HG02981 (cell line): ENCODE measurements around the gene ATG4D.
"Not testable (repeated sequence)": the region's sequence is repeated elsewhere in the genome, so short reads cannot be mapped to it uniquely, and the experiment has no call there.

Experiments used
- ATAC-seq: cut with Tn5 transposase; IDR thresholded peaks from one replicate; pipeline ENCODE4 v1.9.1; 2021; ENCODE audit warnings: mild to moderate bottlenecking, moderate library complexity; ENCODE audit not compliant: unreplicated experiment

The ATG4D gene

DNA sequence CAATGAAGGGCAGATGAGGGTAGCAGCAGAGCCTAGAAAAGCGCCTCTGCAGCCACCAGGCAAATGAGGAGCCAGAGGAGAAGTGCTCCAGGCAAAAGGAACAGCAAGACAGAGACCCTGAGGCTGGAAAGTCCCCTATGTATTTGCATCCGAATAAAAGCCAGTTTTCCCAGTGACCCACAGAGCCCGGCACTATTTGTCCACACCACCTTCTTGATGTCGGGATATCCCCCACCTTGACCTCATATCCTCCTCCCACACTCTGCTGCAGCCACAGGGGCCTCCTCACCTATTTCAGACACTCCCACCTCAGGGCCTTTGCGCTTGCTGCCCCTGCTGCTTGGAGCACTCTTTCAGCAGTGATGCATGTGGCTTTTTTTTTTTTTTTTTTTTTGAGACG lies 6.6 kb downstream of the ATG4D start:
- no peak for ATAC-seq

GRCh38 chr19:10551006-10551405 lies 7.3 kb downstream of the ATG4D start:
- not testable (repeated sequence) for ATAC-seq

DNA sequence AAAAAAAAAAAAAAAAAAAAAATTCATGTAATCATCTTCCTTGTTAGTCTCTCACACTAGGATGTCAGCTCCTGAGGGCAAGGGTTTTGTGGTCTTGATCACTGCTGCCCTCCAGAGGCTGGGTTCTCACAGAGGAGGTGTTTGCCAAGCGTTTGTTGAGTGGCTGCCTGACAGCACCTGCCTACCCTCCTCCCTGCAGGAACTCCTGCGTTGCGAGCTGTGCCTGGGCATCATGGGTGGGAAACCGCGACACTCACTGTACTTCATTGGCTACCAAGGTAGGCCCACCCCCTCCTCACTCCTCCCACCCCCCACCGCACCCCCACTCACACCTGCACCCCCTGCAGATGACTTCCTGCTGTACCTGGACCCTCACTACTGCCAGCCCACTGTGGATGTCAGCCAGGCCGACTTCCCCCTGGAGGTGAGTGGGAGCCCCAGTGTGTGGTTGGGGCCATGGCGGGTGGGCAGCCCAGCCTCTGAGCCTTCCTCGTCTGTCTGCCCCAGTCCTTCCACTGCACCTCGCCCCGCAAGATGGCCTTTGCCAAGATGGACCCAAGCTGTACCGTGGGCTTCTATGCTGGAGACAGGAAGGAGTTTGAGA lies 8.1 kb downstream of the ATG4D start:
- no peak for ATAC-seq

GRCh38 chr19:10552510-10553053 lies 8.9 kb downstream of the ATG4D start:
- ATAC-seq = no peak

- ATAC-seq = no peak
These were observed 9.5 kb downstream of the ATG4D start for GRCh38 chr19:10553087-10553667.

DNA sequence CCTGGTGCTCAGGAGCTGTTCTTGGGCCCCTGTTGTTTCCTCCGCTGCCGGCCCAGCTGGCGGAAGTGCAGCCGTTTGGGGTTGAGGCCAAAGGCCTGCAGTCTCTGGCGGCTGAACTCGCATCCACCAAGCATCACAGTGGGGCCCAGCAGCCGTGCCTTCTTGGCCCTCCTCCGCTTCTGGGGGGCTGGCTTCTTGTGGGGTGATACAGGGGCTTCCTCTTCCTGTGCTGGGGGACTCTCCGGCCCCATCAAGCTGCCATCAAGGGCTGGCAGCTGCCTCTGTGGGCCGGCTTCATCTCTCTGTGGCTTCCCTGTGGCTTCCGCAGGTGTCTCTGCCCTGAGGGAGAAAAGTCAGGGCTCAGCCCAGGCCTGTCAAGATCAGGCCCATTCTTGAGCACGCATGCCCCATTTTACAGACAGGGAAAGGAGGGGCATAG lies 10.3 kb downstream of the ATG4D start:
- peak; percentile 73 for ATAC-seq

DNA sequence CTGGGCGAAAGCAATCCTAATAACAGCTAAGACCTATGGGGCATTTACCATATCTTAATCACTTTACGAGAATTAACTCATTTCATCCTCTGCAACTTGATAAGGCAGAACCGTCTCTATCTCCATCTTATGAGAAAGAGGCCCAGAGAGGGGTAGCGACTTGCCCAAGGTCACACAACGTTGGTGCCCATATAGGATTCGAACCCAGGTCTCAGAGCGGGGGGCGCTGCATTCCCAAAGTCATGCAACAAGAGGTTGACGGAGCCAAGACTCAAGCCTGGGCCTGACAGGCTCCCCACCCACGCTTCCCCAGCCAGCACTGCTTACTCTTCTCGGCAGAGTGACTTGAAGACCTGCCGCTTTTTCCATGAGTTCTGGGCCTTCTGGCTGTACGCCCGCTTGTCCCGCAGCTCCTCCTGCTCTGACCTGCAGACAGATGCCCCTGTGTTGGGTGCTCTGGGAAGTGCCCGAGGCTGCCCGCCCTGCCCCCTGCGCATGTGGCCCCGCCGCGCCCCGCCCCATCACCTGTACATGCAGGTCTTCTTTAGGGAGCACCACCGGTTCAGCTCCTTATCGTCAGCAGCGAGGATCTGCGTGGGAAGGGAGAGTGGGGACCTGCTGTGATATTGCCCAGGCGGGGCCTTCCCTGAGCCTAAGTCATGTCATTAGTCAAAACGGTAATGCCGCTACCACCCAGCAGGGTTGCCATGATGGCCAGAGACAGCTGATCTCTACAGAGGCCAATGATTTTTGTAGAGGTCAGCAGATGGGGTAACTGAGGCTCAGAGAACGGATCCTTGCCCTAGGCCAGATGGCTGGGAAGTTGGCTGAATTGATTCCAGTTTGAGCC lies 11.3 kb downstream of the ATG4D start:
- no peak for ATAC-seq

DNA sequence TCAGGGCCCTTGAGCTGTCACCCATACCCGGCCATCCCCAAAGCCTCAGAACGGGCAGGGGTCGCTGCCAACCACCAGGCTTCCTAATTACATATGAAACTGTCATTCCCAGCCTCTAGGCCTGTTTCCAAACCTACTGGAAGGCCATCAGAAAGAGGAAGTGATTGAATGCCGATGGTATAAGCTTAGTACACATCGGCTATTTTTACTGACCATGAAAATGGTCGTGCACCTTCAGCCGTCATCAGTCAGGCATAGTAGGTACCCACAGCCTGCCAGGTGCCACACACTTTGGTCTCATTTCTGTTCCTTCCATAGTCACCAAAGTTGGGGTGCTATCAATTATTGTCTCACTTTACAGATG lies 11.9 kb downstream of the ATG4D start:
- ATAC-seq = no peak

- no peak for ATAC-seq
These were observed 14.0 kb downstream of the ATG4D start for GRCh38 chr19:10557603-10558197.

DNA sequence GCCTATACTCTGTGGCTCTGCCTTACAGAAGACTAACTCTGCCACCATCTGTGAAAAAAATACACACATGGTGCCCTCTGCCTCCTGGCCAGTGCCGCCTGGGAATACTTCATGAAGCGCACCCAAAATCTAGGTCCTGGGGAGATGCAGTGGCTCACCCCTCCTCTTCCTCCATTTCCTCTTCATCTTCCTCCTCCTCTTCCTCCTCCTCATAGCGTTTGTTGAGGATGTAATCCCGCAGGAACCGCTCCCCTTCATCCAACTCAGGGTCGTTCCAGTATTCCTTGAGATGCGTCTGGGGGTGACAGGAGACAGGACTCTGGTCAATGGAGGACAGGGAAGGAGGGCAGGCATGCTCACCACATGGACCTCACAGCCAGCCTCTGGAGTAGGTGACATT lies 16.4 kb downstream of the ATG4D start:
- ATAC-seq = no peak

GRCh38 chr19:10562609-10563008 lies 18.9 kb downstream of the ATG4D start:
- no peak for ATAC-seq

DNA sequence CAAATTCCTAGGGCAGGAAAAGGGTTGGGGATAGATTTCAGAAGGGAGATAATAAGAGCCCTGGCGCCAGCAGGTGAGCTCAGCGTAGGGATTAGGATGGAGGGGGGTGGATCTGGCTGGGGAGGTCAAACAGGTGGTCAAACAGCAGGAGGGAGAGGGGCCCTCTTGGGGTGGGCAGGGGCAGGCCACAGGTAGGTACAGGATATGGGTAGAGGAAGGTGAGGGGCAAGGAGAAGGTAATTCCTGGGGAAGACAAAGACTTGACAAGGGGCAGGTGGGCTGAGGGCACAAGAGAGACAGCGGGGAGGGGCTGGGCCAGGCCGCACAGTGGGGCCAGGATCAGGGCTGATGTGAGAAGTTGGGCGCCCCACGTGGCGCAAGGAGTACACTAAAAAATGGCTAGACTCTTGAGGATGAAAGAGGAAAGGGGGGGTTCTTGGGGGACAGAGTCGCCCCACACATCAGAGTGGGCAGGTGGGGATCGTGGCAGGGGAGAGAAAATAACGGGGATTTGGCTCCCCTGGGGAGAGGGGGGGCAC lies 21.4 kb downstream of the ATG4D start:
- no peak for ATAC-seq

DNA sequence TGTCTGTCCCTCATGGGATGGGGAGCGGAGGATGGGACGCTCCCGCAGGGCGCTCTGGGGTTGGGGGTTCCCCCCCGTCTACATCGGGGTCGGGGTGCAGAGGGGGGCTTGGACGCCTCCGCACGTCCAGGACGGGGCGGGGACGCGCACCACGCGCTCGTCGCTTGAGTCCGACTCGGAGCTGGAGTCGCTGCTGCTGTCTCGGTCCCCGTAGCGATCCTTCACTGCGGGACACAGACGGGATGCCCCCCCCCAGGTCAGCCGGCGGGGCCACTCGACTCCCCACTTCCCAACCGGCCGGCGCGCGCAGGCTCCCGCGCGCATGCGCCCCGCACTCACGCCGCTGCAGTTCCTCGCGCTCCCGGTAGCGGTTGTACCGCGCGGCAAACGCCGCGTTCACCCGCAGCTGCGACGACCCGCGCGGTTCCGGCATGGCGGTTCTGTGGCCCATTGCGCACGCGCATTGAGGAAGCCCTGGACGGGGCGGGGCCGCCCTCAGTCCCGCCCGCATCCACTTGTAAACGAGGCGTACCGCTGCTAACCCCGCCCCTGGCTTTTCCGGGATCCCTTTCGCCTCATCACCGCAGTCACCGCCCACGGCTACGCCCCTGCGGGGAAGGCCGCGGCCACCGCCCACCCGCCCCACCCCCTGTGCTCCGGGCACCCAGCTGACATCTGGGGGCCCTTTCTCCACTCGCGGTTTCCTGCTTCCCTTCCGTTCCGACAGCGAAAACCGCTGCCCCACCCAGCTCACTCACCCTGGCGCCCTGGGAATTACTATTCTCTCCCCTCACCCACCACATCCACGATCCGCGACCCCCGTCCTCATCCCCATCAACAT lies 22.1 kb downstream of the ATG4D start, which contains the start of gene KRI1:
Gene KRI1 (minus strand): TSS at position 444 of the 841 bp plus-strand sequence. CDS start 11 bp downstream, at position 433.
- ATAC-seq = peak; percentile 39

DNA sequence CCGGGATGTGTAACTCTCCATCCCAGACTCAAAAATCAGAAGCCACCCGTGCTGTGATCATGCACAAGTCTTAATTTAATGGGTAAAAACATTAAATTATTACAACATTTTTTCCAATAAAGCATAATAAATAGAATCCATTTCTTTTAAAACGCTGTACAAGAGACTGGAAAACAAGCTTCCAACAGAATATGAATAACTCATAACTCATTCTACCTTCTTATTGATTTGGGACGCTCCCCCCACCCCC lies 22.6 kb downstream of the ATG4D start:
- ATAC-seq = no peak

DNA sequence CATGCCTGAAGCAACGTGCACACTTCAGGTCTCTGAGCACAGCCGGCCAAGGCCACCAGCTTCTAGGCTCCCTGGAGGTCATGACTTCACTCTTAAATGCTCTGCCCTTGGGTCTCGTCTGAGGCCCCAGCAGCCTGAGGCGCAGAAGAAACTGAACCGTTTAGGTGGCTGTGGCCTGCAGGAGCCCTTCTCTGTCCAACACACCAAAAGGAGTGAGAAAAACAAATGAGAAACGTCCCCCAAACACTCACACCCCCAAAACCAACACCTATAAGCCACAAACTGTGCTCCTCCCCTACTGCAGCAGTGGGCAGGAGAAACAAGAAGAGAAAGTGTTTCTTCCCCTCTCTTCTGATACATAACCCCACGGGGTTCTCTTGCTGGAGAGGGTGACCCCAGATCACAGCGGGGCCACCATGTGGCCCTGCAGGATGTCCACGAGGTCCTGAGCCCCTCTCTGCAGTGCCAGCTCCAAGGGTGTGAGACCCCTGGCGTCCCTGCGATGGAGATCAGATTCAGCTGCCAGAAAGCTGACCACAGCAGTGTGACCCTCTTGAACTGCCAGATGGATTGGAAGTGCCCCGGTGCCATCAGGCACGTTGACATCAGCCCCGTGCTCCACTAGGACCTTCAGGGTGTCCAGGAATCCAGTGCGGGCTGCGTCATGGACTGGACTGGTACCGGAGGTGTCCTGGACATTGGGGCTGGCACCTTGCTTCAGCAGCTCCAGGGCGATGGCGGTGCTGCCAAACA lies 23.1 kb downstream of the ATG4D start:
- ATAC-seq = no peak

DNA sequence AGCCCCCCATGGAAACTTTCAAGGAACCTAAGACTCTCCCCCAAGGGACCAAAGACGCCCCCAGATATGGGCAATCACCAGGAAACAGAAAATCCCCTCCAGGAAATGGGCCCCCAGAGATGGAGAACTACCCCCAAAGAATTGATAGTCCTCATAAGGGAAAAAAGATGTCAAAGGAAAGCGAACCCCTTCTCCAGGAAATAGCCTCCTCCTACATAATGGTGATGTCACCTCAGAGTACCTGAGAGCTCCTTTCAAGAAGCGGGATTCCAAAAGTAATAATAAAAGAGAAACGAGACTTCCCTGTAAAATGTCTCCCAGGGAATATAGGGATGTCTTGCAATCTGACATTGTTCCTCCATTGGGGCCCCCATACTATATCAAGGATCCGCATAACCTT lies 24.0 kb downstream of the ATG4D start:
- no peak for ATAC-seq

GRCh38 chr19:10568062-10568825 lies 24.5 kb downstream of the ATG4D start:
- no peak for ATAC-seq

GRCh38 chr19:10568826-10569651 lies 25.3 kb downstream of the ATG4D start, which contains the start of gene CDKN2D:
TSS of gene CDKN2D (minus strand) at chr19:10568979. CDS start at chr19:10568653, 326 bp downstream.
- peak; percentile 57 for ATAC-seq
